Uterus (tissue), 4 donors: ENCODE results near the gene PDK3. TPM values are rescaled to one million over a fixed set of nuclear protein-coding genes. Genes with fewer than 3 reads are reported as not detected.

Experiments used
- DNase-seq, 2 donors: peaks; one replicate each; pipeline ENCODE4 v3.0.0-alpha.2; 2019 to 2020
- H3K27ac ChIP-seq, 2 donors: fragments of 200-600 bp; sonication (generic); 1 replicate in 1 of 2; 2 replicates in 1 of 2; pipeline ENCODE4 v1.5.1; 2016 to 2018
- H3K27me3 ChIP-seq, 2 donors: fragments of 200-600 bp; sonication (generic); one replicate each; pipeline ENCODE4 v1.5.1; 2018 to 2019; ENCODE audit warnings: control low read depth in 1 of 2
- H3K36me3 ChIP-seq, 2 donors: fragments of 200-600 bp; sonication (generic); one replicate each; pipeline ENCODE4 v1.5.1; 2019; ENCODE audit warnings: control low read depth in 1 of 2
- H3K4me1 ChIP-seq, 2 donors: fragments of 200-600 bp; sonication (generic); one replicate each; pipeline ENCODE4 v1.5.1; 2018 to 2019; ENCODE audit warnings: control low read depth in 1 of 2
- H3K4me3 ChIP-seq, 2 donors: fragments of 200-600 bp; sonication (generic); 1 replicate in 1 of 2; 2 replicates in 1 of 2; pipeline ENCODE4 v1.5.1; 2018 to 2019; ENCODE audit warnings: mild to moderate bottlenecking in 1 of 2
- H3K9me3 ChIP-seq, 2 donors: fragments of 200-600 bp; sonication (generic); one replicate each; pipeline ENCODE4 v1.5.1; 2019; ENCODE audit warnings: control low read depth in 1 of 2
- POLR2A ChIP-seq, 2 donors: fragments of 450-650 bp; IDR thresholded peaks; one replicate each; pipeline ENCODE4 v1.6.1; 2016; ENCODE audit warnings: antibody characterized with exemption in 2 of 2, mild to moderate bottlenecking in 1 of 2, moderate library complexity in 1 of 2
- intact Hi-C: fragments of 100-400 bp; cut with DNase I; formaldehyde crosslinking; loops from one replicate; pipeline ENCODE4 v1.15.1; 2023; ENCODE audit warnings: low total_unique reads
- total RNA-seq, 4 donors: library from RNA; depleted of rRNA in 3 of 4; stranded (reverse); fragments of >200 nt in 3 of 4; gene quantifications; one replicate each; pipeline versions ENCODE4 v1.1.0 to v1.2.4, GENCODE V29; 2014 to 2023
- TF ChIP-seq, protein P1 (sequence below), 4 experiments: fragments of 200-600 bp in 2 of 4; fragments of 450-650 bp in 2 of 4; sonication (generic) in 2 of 4; IDR thresholded peaks; one replicate each; pipeline ENCODE4 v1.5.1; 2016 to 2019; ENCODE audit warnings: antibody characterized with exemption in 4 of 4, mild to moderate bottlenecking in 2 of 4, moderate library complexity in 1 of 4
- donor health status: DM: yes; HTN: yes; CAD: no.

PDK3 gene
- total RNA-seq, 4 donors from 2014 or later: 9.5 to 23.4 (median 17.7) TPM

GRCh38 chrX:24485323-24485722 lies 20.2 kb downstream of the PDK3 start:
- DNase-seq: no peak
- intact Hi-C loops: no loop called here
- no peaks in the 10 kb centered on the region for H3K27me3 ChIP-seq
- H3K27ac ChIP-seq: no peak overlapping the region
- no peaks in the 10 kb centered on the region for H3K36me3 ChIP-seq
- H3K9me3 ChIP-seq: no peaks in the 10 kb centered on the region
- no peak overlapping the region for H3K4me3 ChIP-seq
- TF ChIP-seq, protein P1, sequence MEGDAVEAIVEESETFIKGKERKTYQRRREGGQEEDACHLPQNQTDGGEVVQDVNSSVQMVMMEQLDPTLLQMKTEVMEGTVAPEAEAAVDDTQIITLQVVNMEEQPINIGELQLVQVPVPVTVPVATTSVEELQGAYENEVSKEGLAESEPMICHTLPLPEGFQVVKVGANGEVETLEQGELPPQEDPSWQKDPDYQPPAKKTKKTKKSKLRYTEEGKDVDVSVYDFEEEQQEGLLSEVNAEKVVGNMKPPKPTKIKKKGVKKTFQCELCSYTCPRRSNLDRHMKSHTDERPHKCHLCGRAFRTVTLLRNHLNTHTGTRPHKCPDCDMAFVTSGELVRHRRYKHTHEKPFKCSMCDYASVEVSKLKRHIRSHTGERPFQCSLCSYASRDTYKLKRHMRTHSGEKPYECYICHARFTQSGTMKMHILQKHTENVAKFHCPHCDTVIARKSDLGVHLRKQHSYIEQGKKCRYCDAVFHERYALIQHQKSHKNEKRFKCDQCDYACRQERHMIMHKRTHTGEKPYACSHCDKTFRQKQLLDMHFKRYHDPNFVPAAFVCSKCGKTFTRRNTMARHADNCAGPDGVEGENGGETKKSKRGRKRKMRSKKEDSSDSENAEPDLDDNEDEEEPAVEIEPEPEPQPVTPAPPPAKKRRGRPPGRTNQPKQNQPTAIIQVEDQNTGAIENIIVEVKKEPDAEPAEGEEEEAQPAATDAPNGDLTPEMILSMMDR (IDR thresholded peaks at IDR 0.05): no peak
- TF ChIP-seq POLR2A (IDR thresholded peaks at IDR 0.05): no peak
- H3K4me1 ChIP-seq: no peaks in the 10 kb centered on the region

DNA sequence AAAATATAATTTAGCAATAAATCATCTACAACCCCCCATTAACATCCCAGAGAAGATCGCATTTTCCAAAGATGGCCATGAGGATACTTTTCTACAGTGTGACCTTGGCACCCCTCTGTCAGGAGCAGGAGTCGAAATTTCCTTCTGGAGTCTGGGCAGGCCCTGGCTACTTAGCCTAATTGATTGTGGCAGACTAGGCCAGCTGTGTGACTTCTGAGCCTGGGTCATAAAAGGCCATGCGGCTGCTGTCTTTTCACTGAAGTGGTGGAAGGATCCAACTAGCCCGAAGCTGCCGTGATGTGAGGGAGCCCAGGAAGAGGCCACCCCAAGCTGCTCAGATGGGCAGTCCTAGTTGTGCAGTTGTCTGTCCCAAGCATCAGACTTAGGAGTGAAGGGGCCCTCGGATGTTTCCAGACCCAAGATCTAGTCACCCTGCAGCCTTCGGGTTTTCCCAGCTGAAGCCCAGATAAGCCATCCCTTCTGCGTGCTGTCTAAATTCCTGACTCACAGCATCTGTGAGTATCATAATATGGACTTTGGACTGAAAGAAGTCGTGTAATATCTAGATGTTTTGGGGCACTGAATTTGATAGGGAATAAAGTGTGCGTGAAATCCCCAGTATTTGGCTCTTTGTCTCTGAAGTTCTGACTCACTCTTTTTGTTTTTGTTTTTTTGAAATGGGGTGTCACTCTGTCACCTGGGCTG lies 21.0 kb downstream of the PDK3 start:
- DNase-seq: no peak
- no peaks in the 10 kb centered on the region for H3K27me3 ChIP-seq
- H3K4me1 ChIP-seq: no peaks in the 10 kb centered on the region
- no peak overlapping the region for H3K4me3 ChIP-seq
- intact Hi-C loops: no loop called here
- H3K36me3 ChIP-seq: no peaks in the 10 kb centered on the region
- no peaks in the 10 kb centered on the region for H3K9me3 ChIP-seq
- no peak for TF ChIP-seq POLR2A (IDR thresholded peaks at IDR 0.05)
- TF ChIP-seq, protein P1 (IDR thresholded peaks at IDR 0.05): no peak
- H3K27ac ChIP-seq: no peak overlapping the region

DNA sequence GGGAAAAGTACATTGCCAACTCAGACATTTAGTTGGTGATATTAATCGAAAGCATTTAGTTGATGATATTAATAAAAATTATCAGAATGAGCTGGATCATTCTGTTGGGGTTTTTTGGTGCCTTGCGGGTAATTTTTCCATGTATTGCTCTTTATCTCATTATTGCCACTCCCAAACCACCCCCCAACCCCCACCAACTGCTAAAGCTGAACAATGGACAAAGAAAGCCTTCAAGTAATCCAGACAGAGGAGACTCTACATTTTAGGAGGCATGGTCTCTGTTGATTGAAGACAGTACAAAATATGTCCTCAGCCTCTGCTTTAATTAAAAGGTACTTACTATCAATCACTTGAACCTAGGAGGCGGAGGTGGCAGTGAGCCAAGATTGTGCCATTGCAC lies 22.5 kb downstream of the PDK3 start:
- no peak for TF ChIP-seq POLR2A (IDR thresholded peaks at IDR 0.05)
- TF ChIP-seq, protein P1 (IDR thresholded peaks at IDR 0.05): no peak
- Histone ChIP-seq H3K4me1 (no peaks in the 10 kb centered on the region), H3K9me3 (no peaks in the 10 kb centered on the region), H3K4me3 (no peak overlapping the region), H3K27me3 (no peaks in the 10 kb centered on the region), H3K27ac (no peak overlapping the region), H3K36me3 (no peaks in the 10 kb centered on the region)
- DNase-seq: no peak
- intact Hi-C loops: no loop called here

DNA sequence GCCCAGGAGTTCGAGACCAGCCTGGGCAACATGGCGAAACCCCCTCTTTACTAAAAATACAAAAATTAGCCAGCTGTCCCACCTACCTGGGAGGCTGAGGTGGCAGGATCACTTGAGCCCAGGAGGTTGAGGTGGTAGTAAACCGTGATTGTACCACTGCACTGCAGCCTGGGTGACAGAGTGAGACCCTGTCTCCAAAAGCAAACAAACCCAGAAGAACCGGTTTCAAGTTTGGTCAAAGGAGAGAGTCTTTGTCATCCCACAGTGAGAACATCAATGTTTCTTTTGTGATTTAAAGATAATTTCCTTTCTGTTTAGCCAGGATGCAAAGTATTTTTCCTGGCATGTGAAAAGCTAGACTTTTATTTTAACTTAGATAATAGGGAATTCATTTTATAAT lies 26.7 kb downstream of the PDK3 start:
- no peak overlapping the region for H3K4me3 ChIP-seq
- H3K9me3 ChIP-seq: no peaks in the 10 kb centered on the region
- H3K36me3 ChIP-seq: no peaks in the 10 kb centered on the region
- H3K27ac ChIP-seq: no peak overlapping the region
- no peaks in the 10 kb centered on the region for H3K27me3 ChIP-seq
- intact Hi-C loops: no loop called here
- H3K4me1 ChIP-seq: no peaks in the 10 kb centered on the region
- DNase-seq: no peak
- TF ChIP-seq POLR2A (IDR thresholded peaks at IDR 0.05): no peak
- TF ChIP-seq, protein P1 (IDR thresholded peaks at IDR 0.05): no peak

DNA sequence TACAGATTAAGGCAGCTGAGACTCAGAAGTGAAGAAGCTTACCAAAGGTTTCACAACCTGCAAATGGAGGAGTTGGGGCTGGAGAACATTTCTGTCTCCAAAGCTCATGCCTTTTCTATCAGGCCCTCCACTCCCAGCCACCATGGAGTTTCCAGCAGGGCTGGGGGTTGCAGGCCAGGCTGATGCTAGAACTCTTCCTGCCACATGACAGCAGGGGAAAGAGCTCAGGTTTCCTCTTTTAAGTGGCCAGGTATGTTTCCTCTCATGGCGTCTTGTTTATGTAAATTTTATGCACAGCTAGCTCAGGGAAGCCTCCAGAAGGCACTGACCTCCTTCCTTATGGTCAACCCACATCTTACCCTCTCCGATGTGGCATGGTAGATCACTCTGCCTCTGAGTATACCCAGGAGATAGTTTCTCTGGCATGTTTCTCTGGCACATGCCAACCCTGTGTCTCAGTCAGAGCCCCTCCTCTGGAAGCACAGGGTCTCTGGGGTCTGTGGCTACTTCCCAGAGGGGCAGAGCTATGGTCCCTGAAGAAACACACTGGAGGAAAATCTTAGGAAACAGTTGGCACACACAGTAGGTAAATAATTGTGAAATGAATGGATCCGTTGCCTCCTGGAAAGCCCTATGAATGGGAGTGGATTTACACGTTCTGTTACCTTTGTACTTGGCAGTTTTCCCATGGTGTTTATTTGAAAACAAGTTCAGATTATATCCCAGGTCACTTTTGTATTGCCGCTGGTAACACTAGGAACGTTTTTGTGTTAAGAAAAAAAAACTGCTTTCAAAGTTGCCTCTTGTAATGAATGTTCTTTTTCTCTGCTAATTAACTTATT lies 28.9 kb downstream of the PDK3 start:
- H3K27me3 ChIP-seq: no peaks in the 10 kb centered on the region
- TF ChIP-seq, protein P1 (IDR thresholded peaks at IDR 0.05): no peak
- TF ChIP-seq POLR2A (IDR thresholded peaks at IDR 0.05): no peak
- no peaks in the 10 kb centered on the region for H3K36me3 ChIP-seq
- DNase-seq: no peak
- intact Hi-C loops: no loop called here
- H3K4me1 ChIP-seq: no peaks in the 10 kb centered on the region
- H3K27ac ChIP-seq: peak overlapping the region in 1 of 2 donors; percentile 63
- no peak overlapping the region for H3K4me3 ChIP-seq
- H3K9me3 ChIP-seq: no peaks in the 10 kb centered on the region
